Measurements from ENCODE around the gene PIP5K1B.

The PIP5K1B gene

GRCh38 chr9:68821911-68822310 is 116.9 kb downstream of the PIP5K1B start:
- DNase-seq, result no peak

- DNase-seq, result no peak
Measured at GRCh38 chr9:68822596-68823165, 117.6 kb downstream of the PIP5K1B start.

- DNase-seq, result no peak
Measured at GRCh38 chr9:68825762-68826472, 120.9 kb downstream of the PIP5K1B start.

- DNase-seq, result no peak
Measured at GRCh38 chr9:68827837-68828744, 123.1 kb downstream of the PIP5K1B start.

- no peak for DNase-seq
Measured at GRCh38 chr9:68832101-68832500, 127.1 kb downstream of the PIP5K1B start.

GRCh38 chr9:68832861-68833518 is 128.0 kb downstream of the PIP5K1B start:
- no peak for DNase-seq

GRCh38 chr9:68834931-68835520 is 130.0 kb downstream of the PIP5K1B start:
- DNase-seq, result no peak

- DNase-seq, result no peak
Measured at GRCh38 chr9:68836788-68837187, 131.7 kb downstream of the PIP5K1B start.

- no peak for DNase-seq
Measured at GRCh38 chr9:68838245-68838644, 133.2 kb downstream of the PIP5K1B start.

- no peak for DNase-seq
Measured at GRCh38 chr9:68841276-68842052, 136.4 kb downstream of the PIP5K1B start.

- no peak for DNase-seq
Measured at GRCh38 chr9:68842568-68842967, 137.5 kb downstream of the PIP5K1B start.

GRCh38 chr9:68843239-68843638 is 138.2 kb downstream of the PIP5K1B start:
- DNase-seq, result no peak

GRCh38 chr9:68844157-68844556 is 139.1 kb downstream of the PIP5K1B start:
- DNase-seq, result no peak

- no peak for DNase-seq
Measured at GRCh38 chr9:68844631-68845612, 139.9 kb downstream of the PIP5K1B start.

- no peak for DNase-seq
Measured at GRCh38 chr9:68847765-68848164, 142.7 kb downstream of the PIP5K1B start.

GRCh38 chr9:68851657-68852056 is 146.6 kb downstream of the PIP5K1B start:
- no peak for DNase-seq

GRCh38 chr9:68852941-68853340 is 147.9 kb downstream of the PIP5K1B start:
- DNase-seq, result no peak

GRCh38 chr9:68859347-68859746 is 154.3 kb downstream of the PIP5K1B start:
- no peak for DNase-seq

GRCh38 chr9:68860419-68860818 is 155.4 kb downstream of the PIP5K1B start:
- DNase-seq, result no peak

- no peak for DNase-seq
Measured at GRCh38 chr9:68861436-68861835, 156.4 kb downstream of the PIP5K1B start.

- no peak for DNase-seq
Measured at GRCh38 chr9:68867066-68867465, 162.0 kb downstream of the PIP5K1B start.

Data from KG1 (cell line).